ENCODE measurements around the gene CRYBA4. TPM values are rescaled to one million over a fixed set of nuclear protein-coding genes. Genes with fewer than 3 reads are reported as not detected.
A peak's percentile ranks its signal among the peaks of the same experiment; 100 is the strongest.

CRYBA4 gene
- total and polyA plus RNA-seq, 2 experiments from 2014 or later, result 1.5 TPM; not detected in 1

DNA sequence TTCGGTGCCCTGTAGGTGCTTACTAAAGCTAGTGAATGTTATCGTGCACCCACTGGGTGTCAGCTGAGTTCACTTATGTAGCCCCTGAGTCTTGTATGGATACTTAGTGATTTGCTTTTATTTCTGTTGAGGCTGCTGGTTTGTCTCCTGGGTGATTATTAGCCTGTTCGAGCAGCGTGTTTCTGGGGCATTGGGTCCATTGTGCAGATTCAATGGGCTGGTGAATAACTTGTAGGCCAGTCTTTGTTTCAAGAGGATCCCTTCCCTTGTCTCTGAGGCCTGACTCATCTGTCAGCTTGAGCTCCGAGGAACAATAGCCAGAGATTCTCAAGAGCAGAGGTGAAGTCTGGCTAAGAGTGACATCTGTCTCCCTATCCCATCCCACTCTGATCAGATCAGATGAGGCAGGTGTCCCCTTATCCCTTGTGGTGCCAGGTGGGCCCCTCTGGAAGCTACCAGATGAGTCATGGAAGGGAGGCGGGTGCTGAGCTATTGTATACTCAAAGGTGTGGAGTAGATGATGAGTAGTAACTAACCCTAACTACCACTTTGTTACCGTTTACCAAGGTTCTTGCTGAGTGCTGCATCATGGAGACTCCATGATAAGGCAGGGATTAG, 39.3 kb downstream of the CRYBA4 start:
- no peak overlapping the region; the same call in 2 of the 3 replicates for H3K4me3 Mint-ChIP-seq

More for the DNA sequence above, 39.3 kb downstream of the CRYBA4 start:
- H3F3A ChIP-seq (replicated peaks; ENCODE audit: low read depth), result peaks cover 8% of the 10 kb centered on the region; the same call in 1 of the 2 replicates
- Mint-ChIP-seq H3K27me3 (ENCODE audit: insufficient read depth, low read depth, poor library complexity) (peaks cover 7% of the 10 kb centered on the region), H3K4me1 (peaks cover 35% of the 10 kb centered on the region), H3K9me3 (no peaks in the 10 kb centered on the region), H3K36me3 (ENCODE audit: low read depth) (peaks cover 43% of the 10 kb centered on the region), H3K27ac (peak overlapping the region; percentile 36; the same call in 1 of the 2 replicates)
- peaks cover 12% of the 10 kb centered on the region for H3K27me3 ChIP-seq (ENCODE audit: insufficient read depth)
- H3K79me2 ChIP-seq (replicated peaks; ENCODE audit: insufficient read depth), result peaks cover 50% of the 10 kb centered on the region
- no peak for TF ChIP-seq REST (IDR thresholded peaks at IDR 0.05; ENCODE audit: unreplicated experiment)
- TF ChIP-seq, protein P1, sequence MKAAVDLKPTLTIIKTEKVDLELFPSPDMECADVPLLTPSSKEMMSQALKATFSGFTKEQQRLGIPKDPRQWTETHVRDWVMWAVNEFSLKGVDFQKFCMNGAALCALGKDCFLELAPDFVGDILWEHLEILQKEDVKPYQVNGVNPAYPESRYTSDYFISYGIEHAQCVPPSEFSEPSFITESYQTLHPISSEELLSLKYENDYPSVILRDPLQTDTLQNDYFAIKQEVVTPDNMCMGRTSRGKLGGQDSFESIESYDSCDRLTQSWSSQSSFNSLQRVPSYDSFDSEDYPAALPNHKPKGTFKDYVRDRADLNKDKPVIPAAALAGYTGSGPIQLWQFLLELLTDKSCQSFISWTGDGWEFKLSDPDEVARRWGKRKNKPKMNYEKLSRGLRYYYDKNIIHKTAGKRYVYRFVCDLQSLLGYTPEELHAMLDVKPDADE (IDR thresholded peaks at IDR 0.05), result no peak
- TF ChIP-seq ZNF114 (CRISPR knock-in tag; IDR thresholded peaks at IDR 0.05), result no peak
- TF ChIP-seq EZH2phosphoT487 (IDR thresholded peaks at IDR 0.05; ENCODE audit: unreplicated experiment), result no peak
- TF ChIP-seq NANOG (IDR thresholded peaks at IDR 0.05; ENCODE audit: borderline replicate concordance), result no peak
- TF ChIP-seq, protein P2, sequence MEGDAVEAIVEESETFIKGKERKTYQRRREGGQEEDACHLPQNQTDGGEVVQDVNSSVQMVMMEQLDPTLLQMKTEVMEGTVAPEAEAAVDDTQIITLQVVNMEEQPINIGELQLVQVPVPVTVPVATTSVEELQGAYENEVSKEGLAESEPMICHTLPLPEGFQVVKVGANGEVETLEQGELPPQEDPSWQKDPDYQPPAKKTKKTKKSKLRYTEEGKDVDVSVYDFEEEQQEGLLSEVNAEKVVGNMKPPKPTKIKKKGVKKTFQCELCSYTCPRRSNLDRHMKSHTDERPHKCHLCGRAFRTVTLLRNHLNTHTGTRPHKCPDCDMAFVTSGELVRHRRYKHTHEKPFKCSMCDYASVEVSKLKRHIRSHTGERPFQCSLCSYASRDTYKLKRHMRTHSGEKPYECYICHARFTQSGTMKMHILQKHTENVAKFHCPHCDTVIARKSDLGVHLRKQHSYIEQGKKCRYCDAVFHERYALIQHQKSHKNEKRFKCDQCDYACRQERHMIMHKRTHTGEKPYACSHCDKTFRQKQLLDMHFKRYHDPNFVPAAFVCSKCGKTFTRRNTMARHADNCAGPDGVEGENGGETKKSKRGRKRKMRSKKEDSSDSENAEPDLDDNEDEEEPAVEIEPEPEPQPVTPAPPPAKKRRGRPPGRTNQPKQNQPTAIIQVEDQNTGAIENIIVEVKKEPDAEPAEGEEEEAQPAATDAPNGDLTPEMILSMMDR (conservative IDR thresholded peaks at IDR 0.05; ENCODE audit: low read depth in 2 of 2), result no peak
- no peak for TF ChIP-seq JUNB (IDR thresholded peaks at IDR 0.05; ENCODE audit: unreplicated experiment)
- TF ChIP-seq ZNF462 (CRISPR knock-in tag; IDR thresholded peaks at IDR 0.05), result no peak; the same call in 1 of the 2 replicates
- no peak for TF ChIP-seq STAT1 (IDR thresholded peaks at IDR 0.05; ENCODE audit: unreplicated experiment)
- no peak for TF ChIP-seq EZH2 (IDR thresholded peaks at IDR 0.05; ENCODE audit: low read depth, unreplicated experiment)
- TF ChIP-seq POLR2AphosphoS5 (IDR thresholded peaks at IDR 0.05; ENCODE audit: low read depth), result no peak
- TF ChIP-seq CREB1 (CRISPR knock-in tag; IDR thresholded peaks at IDR 0.05; ENCODE audit: low read depth), result no peak
- TF ChIP-seq ZNF331 (CRISPR knock-in tag; IDR thresholded peaks at IDR 0.05; ENCODE audit: low read depth), result no peak
- peak overlapping the region; percentile 48; the same call in 1 of the 2 replicates for H3K4me2 ChIP-seq
- no peaks in the 10 kb centered on the region for H3K9me2 ChIP-seq (ENCODE audit: insufficient read depth)
- H3K36me3 ChIP-seq (ENCODE audit: insufficient read depth), result 0 out of 2 replicates have a peak, but pooled peaks cover 10% of the 10 kb centered on the region
- H3K4me1 ChIP-seq (ENCODE audit: insufficient read depth), result peaks cover 26% of the 10 kb centered on the region
- peak overlapping the region; percentile 47; the same call in 1 of the 2 replicates for H3K27ac ChIP-seq (ENCODE audit: low read depth)
- peaks cover 7% of the 10 kb centered on the region for H4K20me1 ChIP-seq (replicated peaks; ENCODE audit: insufficient read depth)
- no peak overlapping the region for H3K4me3 ChIP-seq
- no peak overlapping the region for H2AFZ ChIP-seq
- peak; percentile 2; the same call in 2 of the 3 replicates for ATAC-seq
- DNase-seq (ENCODE audit: low spot score), result peak; percentile 43

Data from GM23338 (cell line).